T-cell (primary cell): ENCODE measurements around the gene ZNF385C. TPM values are rescaled to one million over a fixed set of nuclear protein-coding genes. Genes with fewer than 3 reads are reported as not detected.
A peak's percentile ranks its signal among the peaks of the same experiment; 100 is the strongest.

Experiments
- ATAC-seq, 4 experiments: fragments of 200-7000 bp in 3 of 4; fragments of 150-1000 bp in 1 of 4; cut with Tn5 transposase; replicated peaks in 1 of 4; 1 replicate in 3 of 4; 2 replicates in 1 of 4; pipeline ENCODE4 v1.10.0; 2021; ENCODE audit warnings: moderate library complexity in 3 of 4, mild to moderate bottlenecking in 2 of 4, moderate number of reproducible peaks in 1 of 4
- CTCF ChIA-PET, 2 donors: fragments of 300-600 bp; sonication (Branson Sonifier 250); formaldehyde crosslinking; loops; one replicate each; lab custom pipeline; 2022; ENCODE audit warnings: antibody characterized with exemption in 2 of 2; lab: Charles Lee
- POLR2A ChIA-PET, 2 donors: fragments of 300-600 bp; sonication (Branson Sonifier 250); formaldehyde crosslinking; loops; one replicate each; lab custom pipeline; 2022; ENCODE audit warnings: antibody characterized with exemption in 2 of 2; lab: Charles Lee
- DNase-seq, 35 experiments: peaks; one replicate each; pipeline versions ENCODE4 v3.0.0 to v3.0.0-alpha.2; 2013 to 2023
- H3K27ac ChIP-seq: one replicate; pipeline ENCODE4 v1.5.1; 2013; ENCODE audit warnings: low read length
- H3K27me3 ChIP-seq, 2 experiments: replicated peaks in 1 of 2; 1 replicate in 1 of 2; 2 replicates in 1 of 2; pipeline versions ENCODE4 v1.6.1 to v1.7.0; 2013; ENCODE audit warnings: low read length in 1 of 2, mixed read lengths in 1 of 2; ENCODE audit not compliant: control insufficient read depth in 2 of 2, insufficient read depth in 2 of 2; ENCODE audit errors: extremely low read depth in 1 of 2
- H3K36me3 ChIP-seq, 2 donors: 1 replicate in 1 of 2; 2 replicates in 1 of 2; pipeline versions ENCODE4 v1.6.1 to v1.7.0; 2013; ENCODE audit warnings: low read length in 1 of 2; ENCODE audit not compliant: control insufficient read depth in 2 of 2, insufficient read depth in 1 of 2; ENCODE audit errors: extremely low read depth in 1 of 2
- H3K4me1 ChIP-seq, 2 experiments: 1 replicate in 1 of 2; 2 replicates in 1 of 2; pipeline versions ENCODE4 v1.6.1 to v1.7.0; 2013; ENCODE audit warnings: low read length in 2 of 2, mixed read lengths in 1 of 2; ENCODE audit not compliant: insufficient read depth in 2 of 2, control insufficient read depth in 1 of 2; ENCODE audit errors: extremely low read depth in 1 of 2
- H3K4me3 ChIP-seq, 2 donors: 1 replicate in 1 of 2; 2 replicates in 1 of 2; pipeline versions ENCODE4 v1.5.1 to v1.7.0; 2013; ENCODE audit warnings: mild to moderate bottlenecking in 2 of 2, low read length in 1 of 2, moderate library complexity in 1 of 2; ENCODE audit not compliant: control insufficient read depth in 1 of 2; ENCODE audit errors: extremely low read depth in 1 of 2
- H3K9me3 ChIP-seq: 2 replicates; pipeline ENCODE4 v1.7.0; 2013
- H3K27ac Mint-ChIP-seq, 2 donors: one replicate each; pipeline ENCODE4 v1.8.0; 2020 to 2021; ENCODE audit warnings: mild to moderate bottlenecking in 2 of 2, mixed read lengths in 2 of 2
- H3K27me3 Mint-ChIP-seq, 2 donors: one replicate each; pipeline ENCODE4 v1.8.0; 2021 to 2022; ENCODE audit warnings: mixed read lengths in 2 of 2
- H3K36me3 Mint-ChIP-seq: one replicate; pipeline ENCODE4 v1.8.0; 2021; ENCODE audit warnings: mixed read lengths
- H3K4me1 Mint-ChIP-seq, 3 donors: one replicate each; pipeline ENCODE4 v1.8.0; 2020 to 2022; ENCODE audit warnings: mixed read lengths in 3 of 3, mild to moderate bottlenecking in 1 of 3
- H3K4me3 Mint-ChIP-seq, 3 donors: one replicate each; pipeline ENCODE4 v1.8.0; 2020 to 2022; ENCODE audit warnings: mild to moderate bottlenecking in 3 of 3, mixed read lengths in 3 of 3, moderate library complexity in 3 of 3
- H3K9me3 Mint-ChIP-seq, 3 donors: one replicate each; pipeline ENCODE4 v1.8.0; 2020 to 2022; ENCODE audit warnings: mixed read lengths in 3 of 3
- WGBS: methylation state at CpG from one replicate; pipeline ENCODE4 v1.1.5; 2013; ENCODE audit warnings: missing lambda C conversion rate; ENCODE audit not compliant: insufficient coverage; 5-methylcytosine and 5-hydroxymethylcytosine counted together
- total RNA-seq, 35 experiments: library from RNA in 6 of 35; stranded (reverse) in 6 of 35; fragments of 120-200 nt in 1 of 35; gene quantifications; one replicate each; pipeline versions ENCODE4 v1.2.1 to v1.2.4 and lab custom pipeline; 2013 to 2026

The ZNF385C gene
- total RNA-seq, 5 donors from 2014 or later (not counting 1 experiment from before 2014, with no cell fraction given): 0.16 to 1.0 (median 0.46) TPM

- Mint-ChIP-seq H3K4me1 (peaks cover 45 to 67% (median 45%) of the 10 kb centered on the region in 3 donors), H3K4me3 (peak overlapping the region; percentile 84 to 90 (median 88)), H3K27ac (peak overlapping the region; percentile 94 to 98), H3K9me3 (no peaks in the 10 kb centered on the region), H3K27me3 (no peaks in the 10 kb centered on the region), H3K36me3 (peaks cover 30% of the 10 kb centered on the region)
- DNase-seq (peak in 10 of 35 experiments; percentile 10 to 53 (median 18)), ATAC-seq (peak; percentile 13 to 19 (median 18))
- Histone ChIP-seq H3K4me3 (peak overlapping the region; percentile 56 to 70), H3K36me3 (peaks cover 0 to 29% of the 10 kb centered on the region in 2 donors), H3K4me1 (peaks cover 16 to 57% of the 10 kb centered on the region in 2 experiments), H3K27me3 (no peaks in the 10 kb centered on the region), H3K27ac (peak overlapping the region; percentile 92), H3K9me3 (no peaks in the 10 kb centered on the region)
- WGBS: 30% methylated on average over 8 of the region's 12 CpGs
- ChIA-PET POLR2A (interaction anchor here (0.7 kb wide), 3 partner anchors 39 to 145 kb away, joined by 3 to 9 read pairs (median 3); no protein-coding TSS in a partner anchor), CTCF (interaction anchor here (0.6 to 1.5 kb wide), 5 partner anchors 46 to 162 kb away, joined by 3 to 11 read pairs (median 3); partner anchors contain the start of genes DNAJC7 (in 1 of the 2) and NKIRAS2 (in 1 of the 2))
Measured at GRCh38 chr17:42111871-42112551, 13.7 kb upstream of the ZNF385C start.

GRCh38 chr17:42111265-42111636 is 13.0 kb upstream of the ZNF385C start:
- Mint-ChIP-seq H3K27ac (peak overlapping the region; percentile 94 to 98), H3K36me3 (peaks cover 24% of the 10 kb centered on the region), H3K27me3 (no peaks in the 10 kb centered on the region), H3K4me3 (peak overlapping the region; percentile 84 to 90 (median 88)), H3K9me3 (no peaks in the 10 kb centered on the region), H3K4me1 (peaks cover 38 to 62% (median 40%) of the 10 kb centered on the region in 3 donors)
- H3K9me3 ChIP-seq: no peaks in the 10 kb centered on the region
- no peaks in the 10 kb centered on the region for H3K27me3 ChIP-seq
- ATAC-seq (no peak), DNase-seq (no peak)
- CTCF ChIA-PET: interaction anchor here in 1 of 2 donors (0.9 to 1.0 kb wide), 2 partner anchors 46 to 147 kb away, joined by 3 read pairs; no protein-coding TSS in a partner anchor
- H3K4me1 ChIP-seq: peaks cover 16 to 52% of the 10 kb centered on the region in 2 experiments
- no peak overlapping the region for H3K4me3 ChIP-seq
- 95% methylated on average over 6 of the region's 11 CpGs for WGBS
- no peak overlapping the region for H3K27ac ChIP-seq
- peaks cover 0 to 26% of the 10 kb centered on the region in 2 donors for H3K36me3 ChIP-seq
- POLR2A ChIA-PET: no interaction called here

GRCh38 chr17:42110301-42111264 is 12.3 kb upstream of the ZNF385C start:
- Mint-ChIP-seq H3K36me3 (peaks cover 22% of the 10 kb centered on the region), H3K27me3 (no peaks in the 10 kb centered on the region), H3K27ac (peak overlapping the region; percentile 94 to 98), H3K9me3 (no peaks in the 10 kb centered on the region), H3K4me3 (peak overlapping the region; percentile 46 to 88 (median 61)), H3K4me1 (peaks cover 34 to 60% (median 38%) of the 10 kb centered on the region in 3 donors)
- Histone ChIP-seq H3K36me3 (peaks cover 0 to 26% of the 10 kb centered on the region in 2 donors), H3K9me3 (no peaks in the 10 kb centered on the region), H3K27ac (no peak overlapping the region), H3K4me1 (peaks cover 16 to 52% of the 10 kb centered on the region in 2 experiments), H3K4me3 (no peak overlapping the region), H3K27me3 (no peaks in the 10 kb centered on the region)
- 75% methylated on average over 10 of the region's 18 CpGs for WGBS
- ChIA-PET POLR2A (interaction anchor here (0.6 to 0.9 kb wide), 3 partner anchors 18 to 56 kb away, joined by 4 to 5 read pairs (median 4); no protein-coding TSS in a partner anchor), CTCF (interaction anchor here (0.6 to 1.0 kb wide), 6 partner anchors 45 to 1916 kb away, joined by 3 to 7 read pairs (median 3); no protein-coding TSS in a partner anchor)
- DNase-seq (no peak), ATAC-seq (no peak)

- H3K27me3 ChIP-seq: no peaks in the 10 kb centered on the region
- no peak overlapping the region for H3K27ac ChIP-seq
- ChIA-PET POLR2A (no interaction called here), CTCF (interaction anchor here in 1 of 2 donors (1.1 kb wide), 1 partner anchor 84 kb away, joined by 3 read pairs; no protein-coding TSS in a partner anchor)
- H3K4me3 ChIP-seq: no peak overlapping the region
- no peaks in the 10 kb centered on the region for H3K9me3 Mint-ChIP-seq
- H3K4me1 ChIP-seq: peaks cover 16 to 52% of the 10 kb centered on the region in 2 experiments
- peak overlapping the region in 1 of 3 donors; percentile 88 for H3K4me3 Mint-ChIP-seq
- no peaks in the 10 kb centered on the region for H3K9me3 ChIP-seq
- ATAC-seq (no peak), DNase-seq (no peak)
- H3K27ac Mint-ChIP-seq: peak overlapping the region; percentile 16 to 39
- 99% methylated on average over 9 of the region's 9 CpGs for WGBS
- H3K4me1 Mint-ChIP-seq: peaks cover 32 to 52% (median 38%) of the 10 kb centered on the region in 3 donors
- no peaks in the 10 kb centered on the region for H3K27me3 Mint-ChIP-seq
- peaks cover under 1 to 36% of the 10 kb centered on the region in 2 donors for H3K36me3 ChIP-seq
- peaks cover 23% of the 10 kb centered on the region for H3K36me3 Mint-ChIP-seq
Measured at GRCh38 chr17:42109086-42109485, 10.8 kb upstream of the ZNF385C start.

- Histone ChIP-seq H3K36me3 (peaks cover 3 to 43% of the 10 kb centered on the region in 2 donors), H3K27me3 (no peaks in the 10 kb centered on the region), H3K4me1 (peaks cover 13 to 44% of the 10 kb centered on the region in 2 experiments), H3K9me3 (no peaks in the 10 kb centered on the region), H3K4me3 (peak overlapping the region in 1 of 2 donors; percentile 55), H3K27ac (no peak overlapping the region)
- DNase-seq (peak; percentile 74 to 96 (median 87)), ATAC-seq (peak; percentile 79 to 86 (median 83))
- Mint-ChIP-seq H3K9me3 (no peaks in the 10 kb centered on the region), H3K27me3 (no peaks in the 10 kb centered on the region), H3K36me3 (peaks cover 28% of the 10 kb centered on the region), H3K4me1 (peaks cover 32 to 49% (median 37%) of the 10 kb centered on the region in 3 donors), H3K4me3 (peak overlapping the region; percentile 62 to 69 (median 65)), H3K27ac (peak overlapping the region in 1 of 2 donors; percentile 66)
- 53% methylated on average over 47 of the region's 51 CpGs for WGBS
- ChIA-PET POLR2A (interaction anchor here in 1 of 2 donors (0.6 kb wide), 1 partner anchor 96 kb away, joined by 3 read pairs; no protein-coding TSS in a partner anchor), CTCF (interaction anchor here (0.6 to 0.8 kb wide), 3 partner anchors 40 to 1280 kb away, joined by 3 to 4 read pairs (median 3); no protein-coding TSS in a partner anchor)
Measured at GRCh38 chr17:42107597-42108576, 9.6 kb upstream of the ZNF385C start.
